Epithelial cell of proximal tubule (primary cell): ENCODE results near the gene RPL18A. TPM values are rescaled to one million over a fixed set of nuclear protein-coding genes. Genes with fewer than 3 reads are reported as not detected.

ENCODE experiments used
- DNase-seq: peaks from one replicate; pipeline ENCODE4 v3.0.0-alpha.2; 2011; ENCODE audit warnings: low read depth
- H3K4me3 ChIP-seq: 2 replicates; pipeline ENCODE4 v1.5.1; 2011; ENCODE audit warnings: low read depth, mild to moderate bottlenecking, low read length
- CTCF ChIP-seq: conservative IDR thresholded peaks from 2 replicates; pipeline ENCODE4 v1.5.1; 2012; ENCODE audit warnings: low read depth, mild to moderate bottlenecking, low read length
- total RNA-seq: library from RNA; depleted of rRNA; stranded (reverse); fragments of >200 nt; gene quantifications from 2 replicates; pipeline ENCODE4 v1.2.3, GENCODE V29; 2015

Gene RPL18A
- total RNA-seq, 1 donor from 2014 or later, result 2,411 TPM

- no peak for DNase-seq
- H3K4me3 ChIP-seq, result no peak overlapping the region
- TF ChIP-seq CTCF, result no peak
Measured at GRCh38 chr19:17834350-17835181, 25.1 kb upstream of the RPL18A start.

- no peak for TF ChIP-seq CTCF
- no peak for DNase-seq
- no peak overlapping the region for H3K4me3 ChIP-seq
Measured at GRCh38 chr19:17835182-17836006, 24.3 kb upstream of the RPL18A start.

- TF ChIP-seq CTCF, result no peak
- H3K4me3 ChIP-seq, result no peak overlapping the region
Measured at GRCh38 chr19:17836530-17836929, 23.2 kb upstream of the RPL18A start.

GRCh38 chr19:17837972-17838371, 21.7 kb upstream of the RPL18A start:
- no peak for DNase-seq
- no peak for TF ChIP-seq CTCF
- no peak overlapping the region for H3K4me3 ChIP-seq

More at GRCh38 chr19:17836530-17836929, 23.2 kb upstream of the RPL18A start:
- DNase-seq, result no peak

- TF ChIP-seq CTCF, result no peak
- no peak for DNase-seq
- no peak overlapping the region for H3K4me3 ChIP-seq
Measured at GRCh38 chr19:17840019-17840418, 19.7 kb upstream of the RPL18A start.

- TF ChIP-seq CTCF, result no peak
- no peak for DNase-seq
- peak overlapping the region; percentile 55 for H3K4me3 ChIP-seq
Measured at GRCh38 chr19:17841371-17841809, 18.3 kb upstream of the RPL18A start.
